Esophagus muscularis mucosa (tissue), 4 donors: ENCODE data around the gene TSEN2. TPM values are rescaled to one million over a fixed set of nuclear protein-coding genes. Genes with fewer than 3 reads are reported as not detected.

Experiments used
- DNase-seq: peaks from one replicate; pipeline ENCODE4 v3.0.0-alpha.2; 2017; ENCODE audit errors: extremely low spot score
- H3K27ac ChIP-seq, 4 donors: fragments of 200-600 bp; sonication (generic); replicated peaks in 1 of 4; 1 replicate in 3 of 4; 2 replicates in 1 of 4; pipeline ENCODE4 v1.5.1; 2016 to 2019; ENCODE audit warnings: mild to moderate bottlenecking in 1 of 4
- H3K27me3 ChIP-seq, 4 donors: fragments of 200-600 bp; sonication (generic); one replicate each; pipeline versions ENCODE4 v1.5.1 to v1.6.0; 2016 to 2019
- H3K36me3 ChIP-seq, 4 donors: fragments of 200-600 bp; sonication (generic); one replicate each; pipeline ENCODE4 v1.5.1; 2016 to 2019
- H3K4me1 ChIP-seq, 4 donors: fragments of 200-600 bp; sonication (generic); one replicate each; pipeline ENCODE4 v1.5.1; 2016 to 2019
- H3K4me3 ChIP-seq, 4 donors: fragments of 200-600 bp; sonication (generic); 1 replicate in 2 of 4; 2 replicates in 2 of 4; pipeline ENCODE4 v1.5.1; 2016 to 2019; ENCODE audit warnings: mild to moderate bottlenecking in 4 of 4, moderate library complexity in 1 of 4
- H3K9me3 ChIP-seq, 4 donors: fragments of 200-600 bp; sonication (generic); 1 replicate in 3 of 4; 2 replicates in 1 of 4; pipeline ENCODE4 v1.5.1; 2016 to 2019
- CTCF ChIP-seq, 3 experiments: fragments of 200-600 bp in 2 of 3; fragments of 450-650 bp in 1 of 3; sonication (generic) in 2 of 3; IDR thresholded peaks; one replicate each; pipeline ENCODE4 v1.5.1; 2017 to 2019; ENCODE audit warnings: antibody characterized with exemption in 3 of 3, mild to moderate bottlenecking in 2 of 3, moderate library complexity in 1 of 3
- EP300 ChIP-seq: sonication (generic); formaldehyde crosslinking; IDR thresholded peaks from one replicate; pipeline ENCODE4 v1.6.1; 2017; ENCODE audit warnings: antibody characterized with exemption
- POLR2A ChIP-seq: fragments of 450-650 bp; IDR thresholded peaks from one replicate; pipeline ENCODE4 v1.6.1; 2017; ENCODE audit warnings: antibody characterized with exemption, moderate library complexity, mild to moderate bottlenecking, low read depth
- POLR2AphosphoS5 ChIP-seq, 2 donors: sonication (generic); formaldehyde crosslinking; IDR thresholded peaks; one replicate each; pipeline ENCODE4 v1.6.1; 2017; ENCODE audit warnings: antibody characterized with exemption in 2 of 2
- WGBS: methylation state at CpG from one replicate; pipeline ENCODE4 v1.1.5; 2018; 5-methylcytosine and 5-hydroxymethylcytosine counted together
- intact Hi-C: fragments of 100-400 bp; cut with DNase I; formaldehyde crosslinking; loops from one replicate; pipeline ENCODE4 v1.15.1; 2023
- total RNA-seq, 4 donors: library from RNA; depleted of rRNA; stranded (reverse); fragments of >200 nt; gene quantifications; one replicate each; pipeline versions ENCODE4 v1.1.0 to v1.2.1, GENCODE V29; 2016

The TSEN2 gene
- total RNA-seq, 4 donors from 2014 or later: 17.6 to 20.4 (median 19.4) TPM

DNA sequence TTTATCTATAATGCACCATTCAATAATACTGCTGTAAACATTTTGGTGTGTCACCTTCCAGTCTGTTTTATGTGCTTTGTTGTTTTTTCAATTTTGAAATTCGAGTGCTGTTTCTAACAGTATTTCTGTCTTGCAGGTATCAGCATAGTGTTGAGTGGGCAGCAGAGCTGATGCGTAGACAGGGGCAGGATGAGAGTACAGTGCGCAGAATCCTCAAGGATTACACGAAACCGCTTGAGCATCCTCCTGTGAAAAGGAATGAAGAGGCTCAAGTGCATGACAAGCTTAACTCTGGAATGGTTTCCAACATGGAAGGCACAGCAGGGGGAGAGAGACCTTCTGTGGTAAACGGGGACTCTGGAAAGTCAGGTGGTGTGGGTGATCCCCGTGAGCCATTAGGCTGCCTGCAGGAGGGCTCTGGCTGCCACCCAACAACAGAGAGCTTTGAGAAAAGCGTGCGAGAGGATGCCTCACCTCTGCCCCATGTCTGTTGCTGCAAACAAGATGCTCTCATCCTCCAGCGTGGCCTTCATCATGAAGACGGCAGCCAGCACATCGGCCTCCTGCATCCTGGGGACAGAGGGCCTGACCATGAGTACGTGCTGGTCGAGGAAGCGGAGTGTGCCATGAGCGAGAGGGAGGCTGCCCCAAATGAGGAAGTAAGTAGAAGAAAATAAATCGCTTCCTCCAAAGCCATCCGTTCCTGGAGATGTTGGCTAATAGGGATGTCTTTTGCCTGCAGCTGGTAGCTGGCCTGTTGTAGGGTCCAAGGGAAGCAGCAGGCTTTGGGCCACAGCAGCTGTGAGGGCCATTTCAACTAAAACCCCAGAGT, 19.1 kb downstream of the TSEN2 start:
- WGBS: 92% methylated on average over 18 of the region's 18 CpGs

GRCh38 chr3:12506201-12506709, 22.0 kb downstream of the TSEN2 start:
- Histone ChIP-seq H3K4me1 (peaks cover 7 to 22% (median 16%) of the 10 kb centered on the region in 4 donors), H3K36me3 (peaks cover 13 to 66% (median 35%) of the 10 kb centered on the region in 4 donors), H3K9me3 (no peaks in the 10 kb centered on the region), H3K27ac (no peak overlapping the region), H3K4me3 (no peak overlapping the region), H3K27me3 (no peaks in the 10 kb centered on the region)
- no peak for DNase-seq
- 94% methylated on average over 5 of the region's 5 CpGs for WGBS
- TF ChIP-seq POLR2A (no peak), CTCF (IDR thresholded peaks at IDR 0.05) (no peak), EP300 (no peak), POLR2AphosphoS5 (IDR thresholded peaks at IDR 0.05) (no peak)
- intact Hi-C loops: no loop called here

More for the DNA sequence above, 19.1 kb downstream of the TSEN2 start:
- H3K4me3 ChIP-seq: no peak overlapping the region
- H3K4me1 ChIP-seq: peaks cover 7 to 13% (median 10%) of the 10 kb centered on the region in 4 donors
- no peak for DNase-seq
- peaks cover 24 to 84% (median 56%) of the 10 kb centered on the region in 4 donors for H3K36me3 ChIP-seq
- no peak for TF ChIP-seq EP300
- TF ChIP-seq POLR2AphosphoS5 (IDR thresholded peaks at IDR 0.05): no peak
- no peak for TF ChIP-seq CTCF (IDR thresholded peaks at IDR 0.05)
- no peak for TF ChIP-seq POLR2A
- no peak overlapping the region for H3K27ac ChIP-seq
- no peaks in the 10 kb centered on the region for H3K9me3 ChIP-seq
- intact Hi-C loops: no loop called here
- no peaks in the 10 kb centered on the region for H3K27me3 ChIP-seq

- Histone ChIP-seq H3K27ac (peak overlapping the region; percentile 65 to 81 (median 72)), H3K36me3 (peaks cover 13 to 60% (median 32%) of the 10 kb centered on the region in 4 donors), H3K4me1 (peaks cover 7 to 22% (median 16%) of the 10 kb centered on the region in 4 donors), H3K4me3 (peak overlapping the region in 1 of 4 donors; percentile 18), H3K27me3 (no peaks in the 10 kb centered on the region), H3K9me3 (no peaks in the 10 kb centered on the region)
- no peak for DNase-seq
- 69% methylated on average over 8 of the region's 8 CpGs for WGBS
- no peak for TF ChIP-seq CTCF (IDR thresholded peaks at IDR 0.05)
- TF ChIP-seq POLR2A: no peak
- TF ChIP-seq POLR2AphosphoS5 (IDR thresholded peaks at IDR 0.05): no peak
- no peak for TF ChIP-seq EP300
- intact Hi-C loops: no loop called here
These were observed 23.5 kb downstream of the TSEN2 start for GRCh38 chr3:12507591-12508281.

DNA sequence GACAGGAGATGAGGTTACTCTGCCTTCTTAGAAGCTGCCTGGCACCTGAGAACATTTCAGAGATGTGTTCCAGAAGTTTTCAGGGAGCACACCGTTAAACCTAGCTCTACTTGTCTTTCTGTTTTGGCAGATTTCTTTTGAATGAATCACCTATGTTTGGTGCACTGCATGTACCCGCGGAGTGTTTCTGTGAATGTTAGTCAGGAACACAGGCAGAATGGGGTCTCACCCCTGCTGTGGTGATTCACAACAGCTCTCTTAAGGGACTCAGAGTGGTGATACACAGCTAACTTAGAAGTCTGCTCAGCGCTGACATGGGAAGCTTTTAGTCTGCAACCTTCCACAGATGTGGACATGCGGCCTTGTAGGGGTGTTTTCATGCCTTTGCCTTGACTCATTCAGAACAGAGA, 24.0 kb downstream of the TSEN2 start:
- TF ChIP-seq POLR2AphosphoS5 (IDR thresholded peaks at IDR 0.05) (peak; percentile 50 to 74), EP300 (no peak), POLR2A (no peak)
- peak overlapping the region; percentile 65 to 81 (median 72) for H3K27ac ChIP-seq
- intact Hi-C loops: no loop called here
- H3K36me3 ChIP-seq: peaks cover 13 to 54% (median 27%) of the 10 kb centered on the region in 4 donors
- no peaks in the 10 kb centered on the region for H3K27me3 ChIP-seq
- peaks cover 7 to 22% (median 16%) of the 10 kb centered on the region in 4 donors for H3K4me1 ChIP-seq
- H3K4me3 ChIP-seq: peak overlapping the region in 1 of 4 donors; percentile 18
- H3K9me3 ChIP-seq: no peaks in the 10 kb centered on the region
- WGBS: 61% methylated on average over 4 of the region's 5 CpGs
- DNase-seq: no peak

DNA sequence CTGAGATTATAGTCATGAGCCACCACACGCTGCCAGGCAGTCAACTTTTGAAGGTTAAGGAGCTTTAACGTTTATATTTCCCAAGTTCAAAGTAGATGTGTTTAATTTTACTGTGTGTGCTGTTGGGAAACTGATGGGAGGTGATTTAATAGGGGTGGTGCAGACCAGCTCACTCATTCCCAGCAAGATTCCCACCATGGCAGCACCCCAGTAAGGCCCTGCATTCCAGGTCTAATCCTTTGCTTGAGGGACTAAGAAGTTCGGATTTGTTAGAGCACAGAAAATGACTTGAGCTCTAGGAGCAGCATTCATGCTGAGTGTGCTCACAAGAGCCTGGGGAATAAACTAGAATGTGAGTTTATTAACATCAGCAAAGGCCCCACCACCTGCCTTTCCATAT, 25.2 kb downstream of the TSEN2 start:
- DNase-seq: no peak
- no peaks in the 10 kb centered on the region for H3K27me3 ChIP-seq
- no peaks in the 10 kb centered on the region for H3K9me3 ChIP-seq
- H3K4me3 ChIP-seq: no peak overlapping the region
- peaks cover 7 to 22% (median 16%) of the 10 kb centered on the region in 4 donors for H3K4me1 ChIP-seq
- 67% methylated on average over 3 of the region's 3 CpGs for WGBS
- peak overlapping the region in 3 of 4 donors; percentile 65 to 81 (median 73) for H3K27ac ChIP-seq
- H3K36me3 ChIP-seq: peaks cover 7 to 48% (median 15%) of the 10 kb centered on the region in 4 donors
- intact Hi-C loops: no loop called here
- no peak for TF ChIP-seq CTCF (IDR thresholded peaks at IDR 0.05)
- TF ChIP-seq EP300: no peak
- no peak for TF ChIP-seq POLR2A
- no peak for TF ChIP-seq POLR2AphosphoS5 (IDR thresholded peaks at IDR 0.05)
